GM21619 (cell line): ENCODE results near the gene UQCR11.

ENCODE experiments used
- ATAC-seq: cut with Tn5 transposase; IDR thresholded peaks from one replicate; pipeline ENCODE4 v1.9.1; 2021; ENCODE audit not compliant: unreplicated experiment

UQCR11 gene

GRCh38 chr19:1636325-1637236 lies 31.3 kb upstream of the UQCR11 start:
- ATAC-seq: no peak

- no peak for ATAC-seq
Measured at GRCh38 chr19:1634938-1635243, 29.6 kb upstream of the UQCR11 start.

GRCh38 chr19:1634242-1634937 lies 29.1 kb upstream of the UQCR11 start:
- no peak for ATAC-seq

GRCh38 chr19:1633269-1633826 lies 28.1 kb upstream of the UQCR11 start:
- ATAC-seq: no peak

GRCh38 chr19:1632462-1633268 lies 27.4 kb upstream of the UQCR11 start:
- no peak for ATAC-seq

GRCh38 chr19:1631557-1632100 lies 26.4 kb upstream of the UQCR11 start:
- ATAC-seq: no peak

- ATAC-seq: no peak
Measured at GRCh38 chr19:1630811-1631210, 25.5 kb upstream of the UQCR11 start.

GRCh38 chr19:1630012-1630411 lies 24.8 kb upstream of the UQCR11 start:
- no peak for ATAC-seq

GRCh38 chr19:1629256-1629808 lies 24.1 kb upstream of the UQCR11 start:
- no peak for ATAC-seq

GRCh38 chr19:1627194-1627593 lies 21.9 kb upstream of the UQCR11 start:
- no peak for ATAC-seq

GRCh38 chr19:1626417-1627010 lies 21.3 kb upstream of the UQCR11 start:
- ATAC-seq: no peak

GRCh38 chr19:1624458-1624857 lies 19.2 kb upstream of the UQCR11 start:
- no peak for ATAC-seq

- ATAC-seq: no peak
Measured at GRCh38 chr19:1622541-1622940, 17.3 kb upstream of the UQCR11 start.

GRCh38 chr19:1622007-1622406 lies 16.7 kb upstream of the UQCR11 start:
- no peak for ATAC-seq

GRCh38 chr19:1621574-1621973 lies 16.3 kb upstream of the UQCR11 start:
- no peak for ATAC-seq

GRCh38 chr19:1621021-1621420 lies 15.8 kb upstream of the UQCR11 start:
- ATAC-seq: no peak

GRCh38 chr19:1620502-1620901 lies 15.2 kb upstream of the UQCR11 start:
- ATAC-seq: no peak

GRCh38 chr19:1619703-1620102 lies 14.4 kb upstream of the UQCR11 start:
- ATAC-seq: no peak

- no peak for ATAC-seq
Measured at GRCh38 chr19:1619094-1619439, 13.8 kb upstream of the UQCR11 start.
